CD14-positive monocyte (primary cell): ENCODE results near the gene STK11. TPM values are rescaled to one million over a fixed set of nuclear protein-coding genes. Genes with fewer than 3 reads are reported as not detected.

Experiments
- DNase-seq, 3 donors: peaks; one replicate each; pipeline ENCODE4 v3.0.0-alpha.2; 2011 to 2022
- H2AFZ ChIP-seq: 2 replicates; pipeline ENCODE4 v1.6.0; 2012; ENCODE audit warnings: mild to moderate bottlenecking, low read depth, low read length, inconsistent platforms; ENCODE audit not compliant: insufficient read depth, poor library complexity, severe bottlenecking
- H3K27ac ChIP-seq, 2 donors: 1 replicate in 1 of 2; 2 replicates in 1 of 2; pipeline ENCODE4 v1.5.1; 2012 to 2013; ENCODE audit warnings: low read length in 2 of 2, control low read depth in 1 of 2, inconsistent platforms in 1 of 2, low read depth in 1 of 2, mild to moderate bottlenecking in 1 of 2
- H3K27me3 ChIP-seq, 2 donors: one replicate each; pipeline versions ENCODE4 v1.6.0 to v1.6.1; 2011 to 2013; ENCODE audit warnings: low read length in 2 of 2; ENCODE audit not compliant: control insufficient read depth in 2 of 2, insufficient read depth in 2 of 2
- H3K36me3 ChIP-seq, 2 donors: replicated peaks in 1 of 2; 1 replicate in 1 of 2; 2 replicates in 1 of 2; pipeline versions ENCODE4 v1.5.1 to v1.6.1; 2012 to 2013; ENCODE audit warnings: low read length in 2 of 2, control low read depth in 1 of 2, inconsistent platforms in 1 of 2, mild to moderate bottlenecking in 1 of 2; ENCODE audit not compliant: insufficient read depth in 2 of 2, control insufficient read depth in 1 of 2
- H3K4me1 ChIP-seq, 2 donors: 1 replicate in 1 of 2; 2 replicates in 1 of 2; pipeline versions ENCODE4 v1.5.1 to v1.6.1; 2012 to 2013; ENCODE audit warnings: low read length in 2 of 2, control low read depth in 1 of 2, inconsistent platforms in 1 of 2, mild to moderate bottlenecking in 1 of 2, moderate library complexity in 1 of 2; ENCODE audit not compliant: insufficient read depth in 2 of 2, control insufficient read depth in 1 of 2
- H3K4me2 ChIP-seq: replicated peaks from 2 replicates; pipeline ENCODE3; 2012; ENCODE audit warnings: low read length, moderate library complexity, mild to moderate bottlenecking; ENCODE audit not compliant: poor library complexity, severe bottlenecking; ENCODE audit errors: extremely low read depth
- H3K4me3 ChIP-seq, 3 experiments: fragments of 200-600 bp in 1 of 3; sonication (generic) in 1 of 3; replicated peaks in 1 of 3; 1 replicate in 2 of 3; 2 replicates in 1 of 3; pipeline ENCODE4 v1.5.1; 2011 to 2013; ENCODE audit warnings: low read length in 3 of 3, mild to moderate bottlenecking in 3 of 3, control low read depth in 2 of 3, low read depth in 2 of 3, inconsistent platforms in 1 of 3, moderate library complexity in 1 of 3
- H3K79me2 ChIP-seq: 2 replicates; pipeline ENCODE4 v1.6.0; 2012; ENCODE audit warnings: mild to moderate bottlenecking, control low read depth, inconsistent platforms, low read length, moderate library complexity; ENCODE audit not compliant: insufficient read depth
- H3K9ac ChIP-seq: 2 replicates; pipeline ENCODE4 v1.6.0; 2017; ENCODE audit warnings: low read length, mild to moderate bottlenecking; ENCODE audit not compliant: insufficient read depth, poor library complexity, severe bottlenecking
- H3K9me3 ChIP-seq, 2 donors: replicated peaks in 1 of 2; 1 replicate in 1 of 2; 2 replicates in 1 of 2; pipeline versions ENCODE4 v1.5.1 to v1.6.1; 2012 to 2013; ENCODE audit warnings: low read length in 2 of 2, control low read depth in 1 of 2; ENCODE audit not compliant: control insufficient read depth in 1 of 2, insufficient read depth in 1 of 2
- H4K20me1 ChIP-seq: 2 replicates; pipeline ENCODE4 v1.6.0; 2012; ENCODE audit warnings: mild to moderate bottlenecking, low read length, control low read depth, moderate library complexity; ENCODE audit not compliant: insufficient read depth
- H3K27ac Mint-ChIP-seq, 7 donors: one replicate each; pipeline ENCODE4 v1.8.0; 2020; ENCODE audit warnings: mild to moderate bottlenecking in 7 of 7, mixed read lengths in 7 of 7, moderate library complexity in 6 of 7, inconsistent platforms in 2 of 7
- H3K27me3 Mint-ChIP-seq, 3 donors: one replicate each; pipeline ENCODE4 v1.8.0; 2021 to 2022; ENCODE audit warnings: low read depth in 3 of 3, mild to moderate bottlenecking in 3 of 3, mixed read lengths in 3 of 3, moderate library complexity in 3 of 3, inconsistent platforms in 1 of 3
- H3K36me3 Mint-ChIP-seq, 2 donors: one replicate each; pipeline ENCODE4 v1.8.0; 2020; ENCODE audit warnings: mixed read lengths in 2 of 2, inconsistent platforms in 1 of 2, mild to moderate bottlenecking in 1 of 2
- H3K4me1 Mint-ChIP-seq: one replicate; pipeline ENCODE4 v1.8.0; 2020; ENCODE audit warnings: mild to moderate bottlenecking, mixed read lengths
- H3K4me3 Mint-ChIP-seq, 2 donors: one replicate each; pipeline ENCODE4 v1.8.0; 2020; ENCODE audit warnings: mild to moderate bottlenecking in 2 of 2, mixed read lengths in 2 of 2, moderate library complexity in 1 of 2
- H3K9me3 Mint-ChIP-seq, 7 donors: one replicate each; pipeline ENCODE4 v1.8.0; 2020 to 2022; ENCODE audit warnings: mixed read lengths in 7 of 7, mild to moderate bottlenecking in 6 of 7, moderate library complexity in 6 of 7, inconsistent platforms in 2 of 7
- WGBS: methylation state at CpG from one replicate; pipeline ENCODE4 v1.1.5; 2013; ENCODE audit warnings: missing lambda C conversion rate; ENCODE audit not compliant: insufficient coverage; 5-methylcytosine and 5-hydroxymethylcytosine counted together
- intact Hi-C, 2 donors: fragments of 100-400 bp; cut with micrococcal nuclease; formaldehyde crosslinking; loops; one replicate each; pipeline versions ENCODE4 v1.15.0 to v1.15.1; 2023
- polyA plus RNA-seq, 3 donors: library from polyadenylated mRNA; depleted of rRNA in 1 of 3; unstranded in 2 of 3; stranded (reverse) in 1 of 3; fragments of 300-500 nt in 2 of 3; fragments of >200 nt in 1 of 3; fragmentation: Illumina TruSeq in 2 of 3; gene quantifications; 1 replicate in 2 of 3; 2 replicates in 1 of 3; pipeline ENCODE4 v1.2.3, GENCODE V29; 2012 to 2021
- TF ChIP-seq, protein P1 (sequence below): fragments of 200-600 bp; IDR thresholded peaks from one replicate; pipeline ENCODE4 v1.8.0; 2022; ENCODE audit warnings: antibody characterized with exemption, mild to moderate bottlenecking

STK11 gene
- polyA plus RNA-seq, 3 donors = 6.2 to 72.1 (median 15.4) TPM

DNA sequence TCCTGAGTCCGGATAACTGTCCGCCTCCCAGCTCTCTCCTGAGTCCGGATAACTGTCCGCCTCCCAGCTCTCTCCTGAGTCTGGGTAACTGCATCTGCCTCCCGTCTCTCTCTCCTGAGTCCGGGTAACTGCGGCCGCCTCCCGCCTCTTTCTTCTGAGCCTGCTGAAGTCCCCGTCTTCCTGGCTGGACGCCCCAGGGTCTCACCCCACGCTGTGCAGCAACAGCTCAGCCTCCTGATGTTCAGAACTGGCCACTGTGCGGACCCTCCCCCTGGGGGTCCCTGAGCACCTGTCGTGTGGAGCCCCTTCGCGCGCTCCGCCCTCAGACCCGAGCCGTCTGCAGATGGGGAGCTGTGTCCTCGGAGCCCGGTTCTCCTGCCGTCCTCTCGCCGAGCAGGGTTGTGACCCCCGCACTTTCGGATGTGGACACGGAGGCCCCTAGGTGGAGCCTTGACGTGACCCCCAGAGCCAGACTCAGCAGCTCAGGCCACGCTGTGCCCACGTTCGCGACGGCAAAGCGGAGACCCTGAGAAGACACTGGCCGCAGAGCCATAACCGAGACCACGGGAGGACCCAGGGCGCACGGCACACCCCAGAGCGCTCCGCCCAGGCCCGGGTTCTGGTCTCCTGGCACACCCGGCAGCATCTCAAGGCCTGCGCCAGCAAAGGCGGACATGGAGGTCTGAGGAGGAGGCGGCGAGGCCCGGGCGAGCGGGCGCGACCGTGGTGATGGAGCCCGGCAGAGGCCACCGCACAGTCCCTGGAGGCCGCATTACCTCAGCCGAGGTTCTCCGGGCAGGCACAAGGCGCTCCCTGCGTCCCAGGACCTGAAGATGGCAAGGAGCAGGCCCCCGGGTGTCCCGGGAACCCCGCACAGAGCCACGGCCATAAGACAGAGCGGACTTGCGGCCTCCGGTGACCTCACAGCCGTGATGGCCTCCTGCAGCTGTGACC lies 47.4 kb upstream of the STK11 start:
- intact Hi-C loops = no loop called here
- no peaks in the 10 kb centered on the region for H3K9me3 ChIP-seq
- no peak overlapping the region for H3K4me3 Mint-ChIP-seq
- peaks cover 5 to 36% of the 10 kb centered on the region in 2 donors for H3K36me3 Mint-ChIP-seq
- DNase-seq = no peak
- H3K27me3 Mint-ChIP-seq = no peaks in the 10 kb centered on the region
- no peak overlapping the region for H3K27ac Mint-ChIP-seq
- H3K36me3 ChIP-seq = peaks cover 11 to 17% of the 10 kb centered on the region in 2 donors
- TF ChIP-seq, protein P1, sequence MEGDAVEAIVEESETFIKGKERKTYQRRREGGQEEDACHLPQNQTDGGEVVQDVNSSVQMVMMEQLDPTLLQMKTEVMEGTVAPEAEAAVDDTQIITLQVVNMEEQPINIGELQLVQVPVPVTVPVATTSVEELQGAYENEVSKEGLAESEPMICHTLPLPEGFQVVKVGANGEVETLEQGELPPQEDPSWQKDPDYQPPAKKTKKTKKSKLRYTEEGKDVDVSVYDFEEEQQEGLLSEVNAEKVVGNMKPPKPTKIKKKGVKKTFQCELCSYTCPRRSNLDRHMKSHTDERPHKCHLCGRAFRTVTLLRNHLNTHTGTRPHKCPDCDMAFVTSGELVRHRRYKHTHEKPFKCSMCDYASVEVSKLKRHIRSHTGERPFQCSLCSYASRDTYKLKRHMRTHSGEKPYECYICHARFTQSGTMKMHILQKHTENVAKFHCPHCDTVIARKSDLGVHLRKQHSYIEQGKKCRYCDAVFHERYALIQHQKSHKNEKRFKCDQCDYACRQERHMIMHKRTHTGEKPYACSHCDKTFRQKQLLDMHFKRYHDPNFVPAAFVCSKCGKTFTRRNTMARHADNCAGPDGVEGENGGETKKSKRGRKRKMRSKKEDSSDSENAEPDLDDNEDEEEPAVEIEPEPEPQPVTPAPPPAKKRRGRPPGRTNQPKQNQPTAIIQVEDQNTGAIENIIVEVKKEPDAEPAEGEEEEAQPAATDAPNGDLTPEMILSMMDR = no peak
- peaks cover 23 to 33% of the 10 kb centered on the region in 2 donors for H3K4me1 ChIP-seq
- no peak overlapping the region for H3K4me2 ChIP-seq
- no peak overlapping the region for H3K27ac ChIP-seq
- no peaks in the 10 kb centered on the region for H3K27me3 ChIP-seq
- WGBS = 97% methylated on average over 69 of the region's 69 CpGs
- H3K9me3 Mint-ChIP-seq = no peaks in the 10 kb centered on the region
- H2AFZ ChIP-seq = no peak overlapping the region
- H4K20me1 ChIP-seq = peaks cover 93% of the 10 kb centered on the region
- H3K79me2 ChIP-seq = peaks cover 88% of the 10 kb centered on the region
- H3K4me1 Mint-ChIP-seq = peaks cover 28% of the 10 kb centered on the region
- no peak overlapping the region for H3K9ac ChIP-seq
- H3K4me3 ChIP-seq = no peak overlapping the region

- intact Hi-C loops = no loop called here
- no peak for DNase-seq
- H3K4me2 ChIP-seq = no peak overlapping the region
- peaks cover 27 to 39% of the 10 kb centered on the region in 2 donors for H3K4me1 ChIP-seq
- H3K9me3 ChIP-seq = no peaks in the 10 kb centered on the region
- WGBS = 96% methylated on average over 21 of the region's 32 CpGs
- Mint-ChIP-seq H3K27me3 (no peaks in the 10 kb centered on the region), H3K9me3 (no peaks in the 10 kb centered on the region), H3K27ac (no peak overlapping the region), H3K36me3 (peaks cover 5 to 29% of the 10 kb centered on the region in 2 donors), H3K4me3 (no peak overlapping the region), H3K4me1 (peaks cover 28% of the 10 kb centered on the region)
- H3K4me3 ChIP-seq = no peak overlapping the region
- H3K9ac ChIP-seq = no peak overlapping the region
- H3K79me2 ChIP-seq = peaks cover 90% of the 10 kb centered on the region
- no peak overlapping the region for H3K27ac ChIP-seq
- H2AFZ ChIP-seq = no peak overlapping the region
- peaks cover 5 to 10% of the 10 kb centered on the region in 2 donors for H3K36me3 ChIP-seq
- H4K20me1 ChIP-seq = peaks cover 94% of the 10 kb centered on the region
- H3K27me3 ChIP-seq = no peaks in the 10 kb centered on the region
- TF ChIP-seq, protein P1 = no peak
These were observed 46.6 kb upstream of the STK11 start for GRCh38 chr19:1158885-1159448.
